Activated CD8-positive, alpha-beta memory T cell treated with anti-CD3 and anti-CD28 coated beads, Interleukin-2, amount 50 U/mL, for 4 hours (primary cell): Measurements from ENCODE around the gene HRH3.

ENCODE experiments used
- DNase-seq: peaks from one replicate; pipeline ENCODE4 v3.0.0-alpha.2; 2020

The HRH3 gene

GRCh38 chr20:62219992-62220665 lies at the start of gene HRH3:
Gene HRH3, minus strand, starts transcription at chr20:62220278. Its CDS starts 308 bp downstream, at chr20:62219970.
- DNase-seq = no peak

- DNase-seq = no peak
Observed at GRCh38 chr20:62269871-62270270, 49.8 kb upstream of the HRH3 start.

- no peak for DNase-seq
Observed at GRCh38 chr20:62269378-62269777, 49.3 kb upstream of the HRH3 start.

- DNase-seq = no peak
Observed at GRCh38 chr20:62268228-62268900, 48.3 kb upstream of the HRH3 start.

GRCh38 chr20:62267543-62267942 lies 47.5 kb upstream of the HRH3 start:
- no peak for DNase-seq

GRCh38 chr20:62266851-62267250 lies 46.8 kb upstream of the HRH3 start:
- DNase-seq = no peak

- no peak for DNase-seq
Observed at GRCh38 chr20:62266340-62266739, 46.3 kb upstream of the HRH3 start.

- DNase-seq = no peak
Observed at GRCh38 chr20:62265365-62265764, 45.3 kb upstream of the HRH3 start.

GRCh38 chr20:62263396-62263795 lies 43.3 kb upstream of the HRH3 start:
- DNase-seq = no peak

GRCh38 chr20:62262064-62262463 lies 42.0 kb upstream of the HRH3 start:
- no peak for DNase-seq

- no peak for DNase-seq
Observed at GRCh38 chr20:62259294-62259565, 39.2 kb upstream of the HRH3 start.

- DNase-seq = no peak
Observed at GRCh38 chr20:62258499-62259293, 38.6 kb upstream of the HRH3 start.

GRCh38 chr20:62255976-62256375 lies 35.9 kb upstream of the HRH3 start:
- no peak for DNase-seq

- DNase-seq = no peak
Observed at GRCh38 chr20:62254021-62254724, 34.1 kb upstream of the HRH3 start.

- DNase-seq = no peak
Observed at GRCh38 chr20:62253398-62253797, 33.3 kb upstream of the HRH3 start.

GRCh38 chr20:62252342-62252966 lies 32.4 kb upstream of the HRH3 start:
- DNase-seq = no peak

- no peak for DNase-seq
Observed at GRCh38 chr20:62248890-62249560, 28.9 kb upstream of the HRH3 start.

GRCh38 chr20:62246872-62247652 lies 27.0 kb upstream of the HRH3 start:
- no peak for DNase-seq

GRCh38 chr20:62246431-62246830 lies 26.4 kb upstream of the HRH3 start:
- DNase-seq = no peak

GRCh38 chr20:62245911-62246280 lies 25.8 kb upstream of the HRH3 start:
- DNase-seq = no peak

- no peak for DNase-seq
Observed at GRCh38 chr20:62244644-62245108, 24.6 kb upstream of the HRH3 start.
